ENCODE data around the gene ARL8A. TPM values are rescaled to one million over a fixed set of nuclear protein-coding genes. Genes with fewer than 3 reads are reported as not detected.

ARL8A gene
- total and polyA plus RNA-seq, 2 experiments from 2014 or later: 30.3 to 32.7 TPM

- H3F3A ChIP-seq (replicated peaks; ENCODE audit: low read depth): 0 out of 2 replicates have a peak, but pooled peaks cover 2% of the 10 kb centered on the region
- no peaks in the 10 kb centered on the region for H3K9me2 ChIP-seq (ENCODE audit: insufficient read depth)
- TF ChIP-seq REST (IDR thresholded peaks at IDR 0.05; ENCODE audit: unreplicated experiment) (no peak), ZNF114 (CRISPR knock-in tag; IDR thresholded peaks at IDR 0.05) (no peak)
- TF ChIP-seq, protein P1, sequence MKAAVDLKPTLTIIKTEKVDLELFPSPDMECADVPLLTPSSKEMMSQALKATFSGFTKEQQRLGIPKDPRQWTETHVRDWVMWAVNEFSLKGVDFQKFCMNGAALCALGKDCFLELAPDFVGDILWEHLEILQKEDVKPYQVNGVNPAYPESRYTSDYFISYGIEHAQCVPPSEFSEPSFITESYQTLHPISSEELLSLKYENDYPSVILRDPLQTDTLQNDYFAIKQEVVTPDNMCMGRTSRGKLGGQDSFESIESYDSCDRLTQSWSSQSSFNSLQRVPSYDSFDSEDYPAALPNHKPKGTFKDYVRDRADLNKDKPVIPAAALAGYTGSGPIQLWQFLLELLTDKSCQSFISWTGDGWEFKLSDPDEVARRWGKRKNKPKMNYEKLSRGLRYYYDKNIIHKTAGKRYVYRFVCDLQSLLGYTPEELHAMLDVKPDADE (IDR thresholded peaks at IDR 0.05): no peak
- Mint-ChIP-seq H3K4me3 (no peak overlapping the region), H3K27me3 (ENCODE audit: insufficient read depth, low read depth, poor library complexity) (peaks cover 24% of the 10 kb centered on the region), H3K9me3 (peaks cover 3% of the 10 kb centered on the region; the same call in 1 of the 3 replicates), H3K27ac (no peak overlapping the region), H3K4me1 (peaks cover 66% of the 10 kb centered on the region), H3K36me3 (ENCODE audit: low read depth) (no peaks in the 10 kb centered on the region)
- ATAC-seq (no peak), DNase-seq (ENCODE audit: low spot score) (no peak)
- no peaks in the 10 kb centered on the region for H4K20me1 ChIP-seq (replicated peaks; ENCODE audit: insufficient read depth)
- no peaks in the 10 kb centered on the region for H3K79me2 ChIP-seq (replicated peaks; ENCODE audit: insufficient read depth)
- peak overlapping the region; percentile 69 for H2AFZ ChIP-seq
- H3K36me3 ChIP-seq (ENCODE audit: insufficient read depth): no peaks in the 10 kb centered on the region
- H3K27ac ChIP-seq (ENCODE audit: low read depth): no peak overlapping the region
- no peak overlapping the region for H3K4me2 ChIP-seq
- no peak overlapping the region for H3K4me3 ChIP-seq
- H3K27me3 ChIP-seq (ENCODE audit: insufficient read depth): no peaks in the 10 kb centered on the region
- peaks cover 14% of the 10 kb centered on the region for H3K4me1 ChIP-seq (ENCODE audit: insufficient read depth)
Observed at GRCh38 chr1:202163281-202164270, 19.0 kb upstream of the ARL8A start.

- Histone ChIP-seq H2AFZ (peak overlapping the region; percentile 69; the same call in 1 of the 2 replicates), H4K20me1 (replicated peaks; ENCODE audit: insufficient read depth) (no peaks in the 10 kb centered on the region), H3K4me2 (no peak overlapping the region), H3K36me3 (ENCODE audit: insufficient read depth) (no peaks in the 10 kb centered on the region), H3K27me3 (ENCODE audit: insufficient read depth) (no peaks in the 10 kb centered on the region), H3F3A (replicated peaks; ENCODE audit: low read depth) (0 out of 2 replicates have a peak, but pooled peaks cover 2% of the 10 kb centered on the region), H3K9me2 (ENCODE audit: insufficient read depth) (no peaks in the 10 kb centered on the region), H3K79me2 (replicated peaks; ENCODE audit: insufficient read depth) (no peaks in the 10 kb centered on the region), H3K4me1 (ENCODE audit: insufficient read depth) (peaks cover 14% of the 10 kb centered on the region), H3K27ac (ENCODE audit: low read depth) (no peak overlapping the region), H3K4me3 (no peak overlapping the region)
- DNase-seq (ENCODE audit: low spot score) (no peak), ATAC-seq (no peak)
- Mint-ChIP-seq H3K4me1 (peaks cover 59% of the 10 kb centered on the region), H3K27ac (no peak overlapping the region; the same call in 1 of the 2 replicates), H3K36me3 (ENCODE audit: low read depth) (no peaks in the 10 kb centered on the region), H3K4me3 (no peak overlapping the region), H3K27me3 (ENCODE audit: insufficient read depth, low read depth, poor library complexity) (peaks cover 19% of the 10 kb centered on the region), H3K9me3 (peaks cover 3% of the 10 kb centered on the region; the same call in 1 of the 3 replicates)
- TF ChIP-seq STAT1 (IDR thresholded peaks at IDR 0.05; ENCODE audit: unreplicated experiment): no peak
- no peak for TF ChIP-seq EZH2phosphoT487 (IDR thresholded peaks at IDR 0.05; ENCODE audit: unreplicated experiment)
- TF ChIP-seq NANOG (IDR thresholded peaks at IDR 0.05; ENCODE audit: borderline replicate concordance): no peak
- TF ChIP-seq ZNF462 (CRISPR knock-in tag; IDR thresholded peaks at IDR 0.05): no peak
Observed at GRCh38 chr1:202162418-202163280, 18.1 kb upstream of the ARL8A start.
